HCT116 (cell line): ENCODE data around the gene ZBTB20. TPM values are rescaled to one million over a fixed set of nuclear protein-coding genes. Genes with fewer than 3 reads are reported as not detected.

ENCODE experiments used
- ATAC-seq: fragments of 200-7000 bp; cut with Tn5 transposase; 2 replicates; pipeline ENCODE4 v1.9.1; 2020; ENCODE audit warnings: mild to moderate bottlenecking, moderate library complexity
- BruUV-seq: library from RNA; stranded (reverse); fragments of 400-500 nt; replicated peaks from 2 replicates; lab custom pipeline; 2021; lab: Mats Ljungman, UMichigan
- CTCF ChIA-PET: fragments of 300-600 bp; sonication (Branson Sonifier 250); formaldehyde crosslinking; loops from one replicate; lab custom pipeline; 2021; ENCODE audit warnings: antibody characterized with exemption; lab: Charles Lee
- POLR2A ChIA-PET: fragments of 300-600, 350-600 bp; sonication (Branson Sonifier 250); formaldehyde crosslinking; loops from one replicate; lab custom pipeline; 2021; ENCODE audit warnings: antibody characterized with exemption; lab: Charles Lee
- RAD21 ChIA-PET, 2 experiments: fragments of 300-600 bp; sonication (Branson Sonifier 250); formaldehyde crosslinking; loops; one replicate each; lab custom pipeline; 2023; ENCODE audit warnings: low total read pairs in 2 of 2; ENCODE audit not compliant: uncharacterized antibody in 2 of 2, unreplicated experiment in 2 of 2, low non-redundant PET in 1 of 2; lab: Charles Lee
- DNase-seq: peaks from one replicate; pipeline ENCODE4 v3.0.0-alpha.2; 2010; ENCODE audit warnings: low read depth, low spot score
- H2AFZ ChIP-seq: fragments of 200-600 bp; shearing (Covaris generic), sonication (generic); 2 replicates; pipeline ENCODE4 v1.6.1; 2017; ENCODE audit warnings: low read depth, mixed run types, mixed read lengths, antibody characterized with exemption, low read length; ENCODE audit not compliant: poor library complexity, severe bottlenecking
- H3K27ac ChIP-seq: 2 replicates; pipeline ENCODE4 v1.5.1; 2012; ENCODE audit warnings: low read depth, low read length
- H3K27me3 ChIP-seq: fragments of 200-600 bp; sonication (generic); 2 replicates; pipeline ENCODE4 v1.6.1; 2016; ENCODE audit warnings: mixed run types, low read length, mixed read lengths; ENCODE audit not compliant: insufficient read depth
- H3K36me3 ChIP-seq, 2 experiments: fragments of 200-500 bp in 1 of 2; fragments of 200-600 bp in 1 of 2; sonication (Bioruptor generic) in 1 of 2; sonication (generic) in 1 of 2; 2 replicates each; pipeline versions ENCODE4 v1.5.1 to v1.6.1; 2014 to 2016; ENCODE audit warnings: low read length in 2 of 2, inconsistent platforms in 1 of 2, mixed read lengths in 1 of 2, mixed run types in 1 of 2; ENCODE audit not compliant: insufficient read depth in 2 of 2, control insufficient read depth in 1 of 2
- H3K4me1 ChIP-seq, 2 experiments: fragments of 200-600 bp in 1 of 2; sonication (generic) in 1 of 2; 2 replicates each; pipeline versions ENCODE4 v1.5.1 to v1.6.1; 2012 to 2017; ENCODE audit warnings: low read length in 2 of 2, inconsistent platforms in 1 of 2, mild to moderate bottlenecking in 1 of 2, mixed read lengths in 1 of 2, mixed run types in 1 of 2, moderate library complexity in 1 of 2; ENCODE audit not compliant: insufficient read depth in 2 of 2, control insufficient read depth in 1 of 2
- H3K4me2 ChIP-seq: fragments of 200-600 bp; sonication (generic); 2 replicates; pipeline ENCODE4 v1.6.1; 2017; ENCODE audit warnings: mixed run types, low read length, mixed read lengths
- H3K4me3 ChIP-seq, 2 experiments: fragments of 200-600 bp in 1 of 2; sonication (generic) in 1 of 2; replicated peaks in 1 of 2; 2 replicates each; pipeline ENCODE4 v1.5.1; 2011 to 2016; ENCODE audit warnings: low read length in 2 of 2, control low read depth in 1 of 2, low read depth in 1 of 2, mild to moderate bottlenecking in 1 of 2, mixed read lengths in 1 of 2, mixed run types in 1 of 2
- H3K79me2 ChIP-seq: fragments of 200-600 bp; sonication (generic); 2 replicates; pipeline ENCODE4 v1.6.1; 2017; ENCODE audit warnings: mild to moderate bottlenecking, mixed run types, low read length, moderate library complexity, mixed read lengths; ENCODE audit not compliant: insufficient read depth
- H3K9ac ChIP-seq: fragments of 200-600 bp; sonication (generic); 2 replicates; pipeline ENCODE4 v1.6.1; 2016; ENCODE audit warnings: low read length, mixed read lengths
- H3K9me2 ChIP-seq: fragments of 200-600 bp; sonication (generic), shearing (Covaris generic); 2 replicates; pipeline ENCODE4 v1.6.1; 2017; ENCODE audit warnings: mixed run types, mild to moderate bottlenecking, moderate library complexity; ENCODE audit not compliant: insufficient read depth
- H3K9me3 ChIP-seq, 2 experiments: fragments of 200-500 bp in 1 of 2; fragments of 200-600 bp in 1 of 2; sonication (Bioruptor generic) in 1 of 2; sonication (generic) in 1 of 2; 2 replicates each; pipeline ENCODE4 v1.6.1; 2014 to 2017; ENCODE audit warnings: low read length in 2 of 2, mixed read lengths in 2 of 2, inconsistent platforms in 1 of 2, low read depth in 1 of 2, mild to moderate bottlenecking in 1 of 2, mixed run types in 1 of 2, moderate library complexity in 1 of 2; ENCODE audit not compliant: control insufficient read depth in 1 of 2, insufficient read depth in 1 of 2
- H4K20me1 ChIP-seq: fragments of 200-600 bp; sonication (generic), shearing (Covaris generic); 2 replicates; pipeline ENCODE4 v1.6.1; 2017; ENCODE audit warnings: mixed run types, mild to moderate bottlenecking, moderate library complexity; ENCODE audit not compliant: insufficient read depth
- ATF3 ChIP-seq: IDR thresholded peaks from 2 replicates; pipeline ENCODE4 v1.6.1; 2012
- CBX3 ChIP-seq: IDR thresholded peaks from 2 replicates; pipeline ENCODE4 v1.6.1; 2012; ENCODE audit warnings: low read depth
- CEBPB ChIP-seq: IDR thresholded peaks from 2 replicates; pipeline ENCODE4 v1.6.1; 2012; ENCODE audit warnings: low read depth
- EGR1 ChIP-seq: IDR thresholded peaks from 2 replicates; pipeline ENCODE4 v1.6.1; 2012; ENCODE audit warnings: low read depth
- ELF1 ChIP-seq: IDR thresholded peaks from 2 replicates; pipeline ENCODE4 v1.6.1; 2012; ENCODE audit warnings: low read depth, borderline replicate concordance
- EZH2 ChIP-seq: fragments of 200-600 bp; sonication (generic); IDR thresholded peaks from 2 replicates; pipeline ENCODE4 v1.6.1; 2017; ENCODE audit warnings: antibody characterized with exemption, mixed run types
- EZH2phosphoT487 ChIP-seq: fragments of 200-600 bp; IDR thresholded peaks from 2 replicates; pipeline ENCODE4 v1.6.1; 2018; ENCODE audit warnings: antibody characterized with exemption, borderline replicate concordance
- POLR2A ChIP-seq: IDR thresholded peaks from 2 replicates; pipeline ENCODE4 v1.7.0; 2011; ENCODE audit warnings: borderline replicate concordance; ENCODE audit not compliant: insufficient read depth, insufficient read length; ENCODE audit errors: extremely low read depth
- POLR2AphosphoS5 ChIP-seq: IDR thresholded peaks from 2 replicates; pipeline ENCODE4 v1.6.1; 2011; ENCODE audit warnings: mild to moderate bottlenecking, low read depth, low read length, moderate library complexity
- SIN3A ChIP-seq: IDR thresholded peaks from 2 replicates; pipeline ENCODE4 v1.6.1; 2012; ENCODE audit warnings: low read depth
- SP1 ChIP-seq: IDR thresholded peaks from 2 replicates; pipeline ENCODE4 v1.6.1; 2012; ENCODE audit warnings: low read depth
- SRF ChIP-seq: IDR thresholded peaks from 2 replicates; pipeline ENCODE4 v1.6.1; 2012; ENCODE audit warnings: low read depth
- TCF7L2 ChIP-seq: IDR thresholded peaks from 2 replicates; pipeline ENCODE4 v1.7.0; 2011; ENCODE audit warnings: borderline replicate concordance, inconsistent platforms; ENCODE audit not compliant: insufficient read depth, insufficient read length; ENCODE audit errors: extremely low read depth
- YY1 ChIP-seq: IDR thresholded peaks from 2 replicates; pipeline ENCODE4 v1.6.1; 2011; ENCODE audit warnings: low read length, low read depth, moderate library complexity, mild to moderate bottlenecking; ENCODE audit not compliant: insufficient replicate concordance; ENCODE audit errors: extremely low read depth
- ZFX ChIP-seq: fragments of 450-650 bp; IDR thresholded peaks from 2 replicates; pipeline ENCODE4 v1.6.1; 2017
- ZNF274 ChIP-seq: fragments of 200-500 bp; sonication (Bioruptor generic); IDR thresholded peaks from 2 replicates; pipeline ENCODE4 v1.6.1; 2014; ENCODE audit warnings: mild to moderate bottlenecking, low read depth, low read length, inconsistent platforms
- intact Hi-C: fragments of 100-400 bp; cut with micrococcal nuclease; formaldehyde crosslinking; loops from 2 replicates; pipeline ENCODE4 v1.10.0; 2022
- total RNA-seq: library from RNA; stranded (reverse); gene quantifications from one replicate; pipeline ENCODE4 v1.2.1, GENCODE V29; 2021; ENCODE audit not compliant: unreplicated experiment
- TF ChIP-seq, protein P1 (sequence below), 3 experiments: fragments of 200-600 bp in 1 of 3; sonication (generic) in 1 of 3; IDR thresholded peaks in 2 of 3; conservative IDR thresholded peaks in 1 of 3; 2 replicates each; pipeline ENCODE4 v1.5.1; 2012 to 2017; ENCODE audit warnings: low read depth in 2 of 3, low read length in 2 of 3, antibody characterized with exemption in 1 of 3, borderline replicate concordance in 1 of 3, control low read depth in 1 of 3, mild to moderate bottlenecking in 1 of 3, mixed read lengths in 1 of 3, mixed run types in 1 of 3, moderate library complexity in 1 of 3; ENCODE audit not compliant: insufficient read depth in 1 of 3
- TF ChIP-seq, protein P2 (sequence below): IDR thresholded peaks from 2 replicates; pipeline ENCODE4 v1.6.1; 2012; ENCODE audit warnings: low read depth
- TF ChIP-seq, protein P3 (sequence below): IDR thresholded peaks from 2 replicates; pipeline ENCODE4 v1.6.1; 2012

ZBTB20 gene
- total RNA-seq, 1 experiment from 2014 or later: 42.1 TPM

DNA sequence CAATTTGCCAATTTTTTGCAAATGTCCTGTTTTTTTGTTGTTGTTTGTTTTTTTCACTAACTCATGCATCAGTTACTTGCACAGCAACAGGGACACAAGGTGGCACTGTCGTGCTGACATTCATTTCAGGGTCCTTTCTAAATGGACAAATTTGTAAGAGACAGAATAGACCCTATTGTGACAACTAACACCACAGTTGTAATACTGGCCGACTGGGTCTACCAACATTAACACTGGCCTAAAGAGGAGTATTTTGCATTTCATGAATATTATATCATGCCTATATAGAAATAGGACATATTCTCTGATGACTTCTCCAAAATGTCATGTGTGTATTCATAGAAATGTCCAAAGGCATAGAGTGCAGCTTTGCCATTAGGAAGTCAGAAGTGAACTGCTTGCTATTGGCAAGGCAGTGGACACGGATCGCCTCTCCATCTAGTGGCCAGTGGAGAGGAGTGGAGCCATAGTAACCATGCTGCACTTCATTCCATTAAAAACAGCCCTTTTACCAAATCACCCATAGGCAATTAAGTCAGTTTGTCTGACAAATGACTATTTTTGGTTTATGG lies 54.8 kb downstream of the ZBTB20 start (continued):
- TF ChIP-seq, protein P1, sequence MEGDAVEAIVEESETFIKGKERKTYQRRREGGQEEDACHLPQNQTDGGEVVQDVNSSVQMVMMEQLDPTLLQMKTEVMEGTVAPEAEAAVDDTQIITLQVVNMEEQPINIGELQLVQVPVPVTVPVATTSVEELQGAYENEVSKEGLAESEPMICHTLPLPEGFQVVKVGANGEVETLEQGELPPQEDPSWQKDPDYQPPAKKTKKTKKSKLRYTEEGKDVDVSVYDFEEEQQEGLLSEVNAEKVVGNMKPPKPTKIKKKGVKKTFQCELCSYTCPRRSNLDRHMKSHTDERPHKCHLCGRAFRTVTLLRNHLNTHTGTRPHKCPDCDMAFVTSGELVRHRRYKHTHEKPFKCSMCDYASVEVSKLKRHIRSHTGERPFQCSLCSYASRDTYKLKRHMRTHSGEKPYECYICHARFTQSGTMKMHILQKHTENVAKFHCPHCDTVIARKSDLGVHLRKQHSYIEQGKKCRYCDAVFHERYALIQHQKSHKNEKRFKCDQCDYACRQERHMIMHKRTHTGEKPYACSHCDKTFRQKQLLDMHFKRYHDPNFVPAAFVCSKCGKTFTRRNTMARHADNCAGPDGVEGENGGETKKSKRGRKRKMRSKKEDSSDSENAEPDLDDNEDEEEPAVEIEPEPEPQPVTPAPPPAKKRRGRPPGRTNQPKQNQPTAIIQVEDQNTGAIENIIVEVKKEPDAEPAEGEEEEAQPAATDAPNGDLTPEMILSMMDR (IDR thresholded peaks at IDR 0.05 in 2 of 3, conservative IDR thresholded peaks at IDR 0.05 in 1 of 3; ENCODE audit: borderline replicate concordance in 1 of 3, insufficient read depth in 1 of 3, low read depth in 2 of 3, low read length in 2 of 3): peak; percentile 65 to 81 (median 68)
- TF ChIP-seq YY1: no peak
- TF ChIP-seq, all 23 proteins: peak for 4

DNA sequence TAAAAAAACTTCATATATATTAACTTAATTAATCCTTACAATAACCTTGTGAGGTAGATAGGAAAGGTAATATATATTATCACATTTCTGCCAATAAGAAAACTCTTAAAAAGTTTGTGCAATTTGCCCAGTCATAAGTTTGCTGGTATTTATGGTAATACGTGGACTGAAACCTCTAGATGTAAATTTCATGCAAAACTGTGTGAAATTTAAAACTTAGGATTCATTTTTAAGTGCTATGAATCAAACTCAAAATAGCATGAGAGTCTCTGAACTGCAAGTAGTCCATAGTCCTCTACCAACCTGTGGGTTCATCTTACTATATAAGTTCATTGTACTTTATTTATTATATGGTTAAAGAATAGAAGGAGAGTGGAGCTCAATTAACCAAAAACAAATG lies 56.4 kb downstream of the ZBTB20 start:
- no peak for ATAC-seq
- POLR2A ChIA-PET: no interaction called here
- CTCF ChIA-PET: interaction anchor here (1.1 to 1.6 kb wide), 4 partner anchors 51 to 729 kb away, joined by 3 to 5 read pairs (median 4); no protein-coding TSS in a partner anchor

More for the DNA sequence above, 56.4 kb downstream of the ZBTB20 start:
- Histone ChIP-seq H3K9ac (no peak overlapping the region), H3K4me1 (peaks cover 2 to 9% of the 10 kb centered on the region in 2 experiments; a peak in 2 of 4 replicates), H3K27me3 (no peaks in the 10 kb centered on the region), H3K4me2 (no peak overlapping the region), H3K27ac (no peak overlapping the region), H3K4me3 (no peak overlapping the region), H2AFZ (no peak overlapping the region)
- RAD21 ChIA-PET: no interaction called here
- intact Hi-C loops: loop anchor here (5.0 kb wide), 1 partner anchor 728 kb away; no protein-coding TSS in a partner anchor
- TF ChIP-seq ZFX (no peak), SP1 (no peak), CEBPB (no peak), EZH2 (no peak), ZNF274 (no peak), POLR2AphosphoS5 (no peak), EZH2phosphoT487 (no peak), YY1 (no peak), POLR2A (no peak), SIN3A (no peak), TCF7L2 (no peak), ELF1 (no peak), ATF3 (no peak), EGR1 (no peak), CBX3 (no peak), SRF (no peak)
- TF ChIP-seq, protein P2, sequence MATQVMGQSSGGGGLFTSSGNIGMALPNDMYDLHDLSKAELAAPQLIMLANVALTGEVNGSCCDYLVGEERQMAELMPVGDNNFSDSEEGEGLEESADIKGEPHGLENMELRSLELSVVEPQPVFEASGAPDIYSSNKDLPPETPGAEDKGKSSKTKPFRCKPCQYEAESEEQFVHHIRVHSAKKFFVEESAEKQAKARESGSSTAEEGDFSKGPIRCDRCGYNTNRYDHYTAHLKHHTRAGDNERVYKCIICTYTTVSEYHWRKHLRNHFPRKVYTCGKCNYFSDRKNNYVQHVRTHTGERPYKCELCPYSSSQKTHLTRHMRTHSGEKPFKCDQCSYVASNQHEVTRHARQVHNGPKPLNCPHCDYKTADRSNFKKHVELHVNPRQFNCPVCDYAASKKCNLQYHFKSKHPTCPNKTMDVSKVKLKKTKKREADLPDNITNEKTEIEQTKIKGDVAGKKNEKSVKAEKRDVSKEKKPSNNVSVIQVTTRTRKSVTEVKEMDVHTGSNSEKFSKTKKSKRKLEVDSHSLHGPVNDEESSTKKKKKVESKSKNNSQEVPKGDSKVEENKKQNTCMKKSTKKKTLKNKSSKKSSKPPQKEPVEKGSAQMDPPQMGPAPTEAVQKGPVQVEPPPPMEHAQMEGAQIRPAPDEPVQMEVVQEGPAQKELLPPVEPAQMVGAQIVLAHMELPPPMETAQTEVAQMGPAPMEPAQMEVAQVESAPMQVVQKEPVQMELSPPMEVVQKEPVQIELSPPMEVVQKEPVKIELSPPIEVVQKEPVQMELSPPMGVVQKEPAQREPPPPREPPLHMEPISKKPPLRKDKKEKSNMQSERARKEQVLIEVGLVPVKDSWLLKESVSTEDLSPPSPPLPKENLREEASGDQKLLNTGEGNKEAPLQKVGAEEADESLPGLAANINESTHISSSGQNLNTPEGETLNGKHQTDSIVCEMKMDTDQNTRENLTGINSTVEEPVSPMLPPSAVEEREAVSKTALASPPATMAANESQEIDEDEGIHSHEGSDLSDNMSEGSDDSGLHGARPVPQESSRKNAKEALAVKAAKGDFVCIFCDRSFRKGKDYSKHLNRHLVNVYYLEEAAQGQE: no peak
- TF ChIP-seq, protein P3, sequence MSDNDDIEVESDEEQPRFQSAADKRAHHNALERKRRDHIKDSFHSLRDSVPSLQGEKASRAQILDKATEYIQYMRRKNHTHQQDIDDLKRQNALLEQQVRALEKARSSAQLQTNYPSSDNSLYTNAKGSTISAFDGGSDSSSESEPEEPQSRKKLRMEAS: no peak
- TF ChIP-seq, all 23 proteins: peak for 0
- no peak for DNase-seq
- Histone ChIP-seq H3K36me3 (no peaks in the 10 kb centered on the region), H3K9me2 (no peaks in the 10 kb centered on the region), H3K9me3 (no peaks in the 10 kb centered on the region), H3K79me2 (no peaks in the 10 kb centered on the region), H4K20me1 (no peaks in the 10 kb centered on the region)
- BruUV-seq: no TSS peak
